Erythroblast (primary cell): ENCODE data around the gene CNOT1.

Source experiments
- GATA1 ChIP-seq: IDR thresholded peaks from 2 replicates; pipeline ENCODE4 v1.6.1; 2011; ENCODE audit warnings: low read depth, mild to moderate bottlenecking, control low read depth, low read length, moderate library complexity
- POLR2A ChIP-seq: IDR thresholded peaks from 2 replicates; pipeline ENCODE4 v1.6.1; 2011; ENCODE audit warnings: mild to moderate bottlenecking, low read length

GRCh38 chr16:58472266-58472665 is 157.4 kb downstream of the CNOT1 start:
- no peak for TF ChIP-seq POLR2A
- no peak for TF ChIP-seq GATA1
